Hepatocyte (in vitro differentiated cells): ENCODE measurements around the gene KCNQ2.

Experiments
- CTCF ChIP-seq: fragments of 200-600 bp; sonication (generic); IDR thresholded peaks from 2 replicates; pipeline ENCODE4 v1.5.1; 2016; ENCODE audit warnings: antibody characterized with exemption, mild to moderate bottlenecking; ENCODE audit not compliant: poor library complexity
- EZH2 ChIP-seq: fragments of 200-600 bp; sonication (generic); IDR thresholded peaks from 2 replicates; pipeline ENCODE4 v1.6.1; 2016; ENCODE audit warnings: antibody characterized with exemption, mild to moderate bottlenecking, borderline replicate concordance
- EZH2phosphoT487 ChIP-seq: fragments of 200-600 bp; sonication (generic); IDR thresholded peaks from one replicate; pipeline ENCODE4 v1.6.1; 2018; ENCODE audit warnings: antibody characterized with exemption, mild to moderate bottlenecking, low read depth, moderate library complexity; ENCODE audit not compliant: unreplicated experiment, severe bottlenecking

GRCh38 chr20:63397946-63398450 is 74.5 kb downstream of the KCNQ2 start:
- TF ChIP-seq CTCF, result no peak
- no peak for TF ChIP-seq EZH2
- no peak for TF ChIP-seq EZH2phosphoT487
